Memory B cell (primary cell): ENCODE data around the gene WIZ.

Source experiments
- ATAC-seq: fragments of 150-1000 bp; cut with Tn5 transposase; 2 replicates; pipeline ENCODE4 v1.10.0; 2021; ENCODE audit warnings: low read depth, mild to moderate bottlenecking, moderate library complexity
- DNase-seq, 2 donors: peaks; one replicate each; pipeline ENCODE4 v3.0.0; 2022; ENCODE audit warnings: low spot score in 2 of 2
- H3K27ac Mint-ChIP-seq: one replicate; pipeline ENCODE4 v1.8.0; 2022; ENCODE audit warnings: mild to moderate bottlenecking, moderate library complexity, mixed read lengths
- H3K27me3 Mint-ChIP-seq: one replicate; pipeline ENCODE4 v1.8.0; 2022; ENCODE audit warnings: mixed read lengths
- H3K36me3 Mint-ChIP-seq: one replicate; pipeline ENCODE4 v1.8.0; 2022; ENCODE audit warnings: mild to moderate bottlenecking, mixed read lengths
- H3K4me1 Mint-ChIP-seq: one replicate; pipeline ENCODE4 v1.8.0; 2022; ENCODE audit warnings: mixed read lengths
- H3K4me3 Mint-ChIP-seq: one replicate; pipeline ENCODE4 v1.8.0; 2022; ENCODE audit warnings: mild to moderate bottlenecking, moderate library complexity, mixed read lengths
- H3K9me3 Mint-ChIP-seq: one replicate; pipeline ENCODE4 v1.8.0; 2022; ENCODE audit warnings: mixed read lengths

The WIZ gene

GRCh38 chr19:15432629-15433518 is 16.9 kb downstream of the WIZ start:
- DNase-seq (peak; percentile 89), ATAC-seq (peak; percentile 90)
- H3K27ac Mint-ChIP-seq: peak overlapping the region; percentile 68
- peak overlapping the region; percentile 98 for H3K4me3 Mint-ChIP-seq
- H3K27me3 Mint-ChIP-seq: no peaks in the 10 kb centered on the region
- peaks cover 19% of the 10 kb centered on the region for H3K4me1 Mint-ChIP-seq
- H3K9me3 Mint-ChIP-seq: no peaks in the 10 kb centered on the region
- peaks cover 2% of the 10 kb centered on the region for H3K36me3 Mint-ChIP-seq

- Mint-ChIP-seq H3K36me3 (peaks cover 7% of the 10 kb centered on the region), H3K9me3 (no peaks in the 10 kb centered on the region), H3K4me1 (peaks cover 22% of the 10 kb centered on the region), H3K27ac (peak overlapping the region; percentile 89), H3K27me3 (no peaks in the 10 kb centered on the region), H3K4me3 (peak overlapping the region; percentile 96)
- peak; percentile 14 for ATAC-seq
- DNase-seq: no peak
Measured at GRCh38 chr19:15432018-15432494, 17.7 kb downstream of the WIZ start.

GRCh38 chr19:15431396-15432017 is 18.2 kb downstream of the WIZ start:
- no peak for ATAC-seq
- no peaks in the 10 kb centered on the region for H3K9me3 Mint-ChIP-seq
- peak overlapping the region; percentile 89 for H3K27ac Mint-ChIP-seq
- no peak for DNase-seq
- peaks cover 10% of the 10 kb centered on the region for H3K36me3 Mint-ChIP-seq
- H3K27me3 Mint-ChIP-seq: no peaks in the 10 kb centered on the region
- H3K4me1 Mint-ChIP-seq: peaks cover 22% of the 10 kb centered on the region
- H3K4me3 Mint-ChIP-seq: peak overlapping the region; percentile 96

- Mint-ChIP-seq H3K4me3 (peak overlapping the region; percentile 60), H3K27me3 (no peaks in the 10 kb centered on the region), H3K9me3 (no peaks in the 10 kb centered on the region), H3K36me3 (peaks cover 18% of the 10 kb centered on the region), H3K4me1 (peaks cover 24% of the 10 kb centered on the region), H3K27ac (no peak overlapping the region)
- DNase-seq (no peak), ATAC-seq (no peak)
Measured at GRCh38 chr19:15430526-15431120, 19.1 kb downstream of the WIZ start.

GRCh38 chr19:15429825-15430467 is 19.8 kb downstream of the WIZ start:
- Mint-ChIP-seq H3K4me3 (peak overlapping the region; percentile 60), H3K9me3 (no peaks in the 10 kb centered on the region), H3K27me3 (no peaks in the 10 kb centered on the region), H3K4me1 (peaks cover 24% of the 10 kb centered on the region), H3K36me3 (peaks cover 19% of the 10 kb centered on the region), H3K27ac (no peak overlapping the region)
- ATAC-seq (no peak), DNase-seq (no peak)

- no peak overlapping the region for H3K27ac Mint-ChIP-seq
- H3K36me3 Mint-ChIP-seq: peaks cover 19% of the 10 kb centered on the region
- H3K4me3 Mint-ChIP-seq: no peak overlapping the region
- ATAC-seq (no peak), DNase-seq (no peak)
- peaks cover 24% of the 10 kb centered on the region for H3K4me1 Mint-ChIP-seq
- H3K27me3 Mint-ChIP-seq: no peaks in the 10 kb centered on the region
- H3K9me3 Mint-ChIP-seq: no peaks in the 10 kb centered on the region
Measured at GRCh38 chr19:15428956-15429824, 20.6 kb downstream of the WIZ start.

GRCh38 chr19:15427991-15428471 is 21.7 kb downstream of the WIZ start:
- no peak overlapping the region for H3K27ac Mint-ChIP-seq
- peaks cover 19% of the 10 kb centered on the region for H3K4me1 Mint-ChIP-seq
- DNase-seq (no peak), ATAC-seq (no peak)
- no peak overlapping the region for H3K4me3 Mint-ChIP-seq
- H3K27me3 Mint-ChIP-seq: no peaks in the 10 kb centered on the region
- peaks cover 19% of the 10 kb centered on the region for H3K36me3 Mint-ChIP-seq
- no peaks in the 10 kb centered on the region for H3K9me3 Mint-ChIP-seq

GRCh38 chr19:15427350-15427700 is 22.4 kb downstream of the WIZ start:
- Mint-ChIP-seq H3K36me3 (peaks cover 22% of the 10 kb centered on the region), H3K9me3 (no peaks in the 10 kb centered on the region), H3K27ac (no peak overlapping the region), H3K4me1 (peaks cover 19% of the 10 kb centered on the region), H3K27me3 (no peaks in the 10 kb centered on the region), H3K4me3 (no peak overlapping the region)
- ATAC-seq: no peak
- no peak for DNase-seq

- H3K27ac Mint-ChIP-seq: no peak overlapping the region
- DNase-seq (no peak), ATAC-seq (no peak)
- H3K4me3 Mint-ChIP-seq: no peak overlapping the region
- H3K36me3 Mint-ChIP-seq: peaks cover 22% of the 10 kb centered on the region
- H3K27me3 Mint-ChIP-seq: no peaks in the 10 kb centered on the region
- peaks cover 16% of the 10 kb centered on the region for H3K4me1 Mint-ChIP-seq
- no peaks in the 10 kb centered on the region for H3K9me3 Mint-ChIP-seq
Measured at GRCh38 chr19:15426485-15427349, 23.0 kb downstream of the WIZ start.

GRCh38 chr19:15425321-15425950 is 24.3 kb downstream of the WIZ start:
- DNase-seq: no peak
- H3K4me1 Mint-ChIP-seq: peaks cover 8% of the 10 kb centered on the region
- peaks cover 22% of the 10 kb centered on the region for H3K36me3 Mint-ChIP-seq
- no peak overlapping the region for H3K4me3 Mint-ChIP-seq
- ATAC-seq: no peak
- no peaks in the 10 kb centered on the region for H3K9me3 Mint-ChIP-seq
- no peak overlapping the region for H3K27ac Mint-ChIP-seq
- no peaks in the 10 kb centered on the region for H3K27me3 Mint-ChIP-seq

GRCh38 chr19:15424692-15425272 is 25.0 kb downstream of the WIZ start:
- H3K27me3 Mint-ChIP-seq: no peaks in the 10 kb centered on the region
- no peak overlapping the region for H3K4me3 Mint-ChIP-seq
- DNase-seq: no peak
- H3K9me3 Mint-ChIP-seq: no peaks in the 10 kb centered on the region
- no peak overlapping the region for H3K27ac Mint-ChIP-seq
- H3K36me3 Mint-ChIP-seq: peaks cover 22% of the 10 kb centered on the region
- H3K4me1 Mint-ChIP-seq: peaks cover 8% of the 10 kb centered on the region
- no peak for ATAC-seq

- peaks cover 12% of the 10 kb centered on the region for H3K4me1 Mint-ChIP-seq
- ATAC-seq: no peak
- no peaks in the 10 kb centered on the region for H3K27me3 Mint-ChIP-seq
- no peak overlapping the region for H3K4me3 Mint-ChIP-seq
- peaks cover 22% of the 10 kb centered on the region for H3K36me3 Mint-ChIP-seq
- no peak overlapping the region for H3K27ac Mint-ChIP-seq
- H3K9me3 Mint-ChIP-seq: no peaks in the 10 kb centered on the region
- DNase-seq: no peak
Measured at GRCh38 chr19:15424121-15424520, 25.6 kb downstream of the WIZ start.
